Mucosa of descending colon (tissue), 3 donors: ENCODE data around the gene PRELID3B. TPM values are rescaled to one million over a fixed set of nuclear protein-coding genes. Genes with fewer than 3 reads are reported as not detected.

ENCODE experiments used
- ATAC-seq: fragments of 200-7000 bp; cut with Tn5 transposase; one replicate; pipeline ENCODE4 v1.9.1; 2020; ENCODE audit warnings: mild to moderate bottlenecking, moderate library complexity
- DNase-seq, 3 donors: peaks; one replicate each; pipeline ENCODE4 v3.0.0-alpha.2; 2020
- H3K36me3 ChIP-seq: fragments of 200-600 bp; one replicate; pipeline ENCODE4 v1.8.0; 2021; ENCODE audit warnings: low read depth, mild to moderate bottlenecking
- H3K4me1 ChIP-seq: fragments of 200-600 bp; one replicate; pipeline ENCODE4 v1.8.0; 2021; ENCODE audit warnings: low read depth, mild to moderate bottlenecking
- H3K4me3 ChIP-seq: fragments of 200-600 bp; one replicate; pipeline ENCODE4 v1.8.0; 2021; ENCODE audit warnings: mild to moderate bottlenecking
- H3K9me3 ChIP-seq: fragments of 200-600 bp; one replicate; pipeline ENCODE4 v1.8.0; 2021; ENCODE audit warnings: mild to moderate bottlenecking
- CTCF ChIP-seq: fragments of 200-600 bp; IDR thresholded peaks from one replicate; pipeline ENCODE4 v1.8.0; 2022; ENCODE audit warnings: antibody characterized with exemption, mild to moderate bottlenecking
- intact Hi-C, 2 donors: fragments of 100-400 bp; cut with DNase I in 1 of 2; cut with micrococcal nuclease in 1 of 2; formaldehyde crosslinking; loops; one replicate each; pipeline versions ENCODE4 v1.11.0 to v1.11.1; 2022; cut with DNase I, micrococcal nuclease
- total RNA-seq, 3 donors: library from RNA; stranded (reverse); fragmentation: NEBNext Ultra II Directional in 2 of 3; extraction: Animal tissue kit (Norgen Biotek cat#: 25700) in 2 of 3; gene quantifications; one replicate each; pipeline versions ENCODE4 v1.2.1 to v1.2.4, GENCODE V29; 2021 to 2023
- donor health status: DM: no; HTN: no; CAD: no; lungs with moderate emphysema.
- donor health status: DM: no; HTN: no; CAD: no.
- donor health status: DM: no; HTN: yes; CAD: no.

The PRELID3B gene
- total RNA-seq, 3 donors from 2014 or later = 82.3 to 142 (median 121) TPM

- ATAC-seq (no peak), DNase-seq (no peak)
- no peak for TF ChIP-seq CTCF
- Histone ChIP-seq H3K4me1 (no peaks in the 10 kb centered on the region), H3K9me3 (no peaks in the 10 kb centered on the region), H3K36me3 (no peaks in the 10 kb centered on the region), H3K4me3 (no peak overlapping the region)
- intact Hi-C loops = no loop called here
Observed at GRCh38 chr20:59064214-59064722, 21.7 kb upstream of the PRELID3B start.

- no peak for DNase-seq
Observed at GRCh38 chr20:59063358-59064213, 21.0 kb upstream of the PRELID3B start.

GRCh38 chr20:59062081-59062480 is 19.5 kb upstream of the PRELID3B start:
- DNase-seq = no peak
- TF ChIP-seq CTCF = no peak
- Histone ChIP-seq H3K4me1 (no peaks in the 10 kb centered on the region), H3K36me3 (no peaks in the 10 kb centered on the region), H3K9me3 (no peaks in the 10 kb centered on the region), H3K4me3 (no peak overlapping the region)
- ATAC-seq = no peak
- intact Hi-C loops = no loop called here

More at GRCh38 chr20:59063358-59064213, 21.0 kb upstream of the PRELID3B start:
- no peaks in the 10 kb centered on the region for H3K9me3 ChIP-seq
- intact Hi-C loops = no loop called here
- no peaks in the 10 kb centered on the region for H3K4me1 ChIP-seq
- TF ChIP-seq CTCF = no peak
- no peak for ATAC-seq
- H3K4me3 ChIP-seq = no peak overlapping the region
- H3K36me3 ChIP-seq = no peaks in the 10 kb centered on the region

- no peaks in the 10 kb centered on the region for H3K36me3 ChIP-seq
- ATAC-seq (no peak), DNase-seq (peak in 1 of 3 donors; percentile 37)
- H3K4me1 ChIP-seq = no peaks in the 10 kb centered on the region
- intact Hi-C loops = no loop called here
- H3K4me3 ChIP-seq = no peak overlapping the region
- TF ChIP-seq CTCF = no peak
- no peaks in the 10 kb centered on the region for H3K9me3 ChIP-seq
Observed at GRCh38 chr20:59055302-59055701, 12.7 kb upstream of the PRELID3B start.

- TF ChIP-seq CTCF = no peak
- intact Hi-C loops = no loop called here
- DNase-seq = no peak
- peaks cover 14% of the 10 kb centered on the region for H3K4me1 ChIP-seq
- H3K36me3 ChIP-seq = no peaks in the 10 kb centered on the region
- no peak overlapping the region for H3K4me3 ChIP-seq
- H3K9me3 ChIP-seq = no peaks in the 10 kb centered on the region
- ATAC-seq = no peak
Observed at GRCh38 chr20:59051666-59052185, 9.1 kb upstream of the PRELID3B start.
